ENCODE measurements around the gene NFX1. TPM values are rescaled to one million over a fixed set of nuclear protein-coding genes. Genes with fewer than 3 reads are reported as not detected.

The NFX1 gene
- total RNA-seq, 1 experiment from 2014 or later = 40.0 TPM

DNA sequence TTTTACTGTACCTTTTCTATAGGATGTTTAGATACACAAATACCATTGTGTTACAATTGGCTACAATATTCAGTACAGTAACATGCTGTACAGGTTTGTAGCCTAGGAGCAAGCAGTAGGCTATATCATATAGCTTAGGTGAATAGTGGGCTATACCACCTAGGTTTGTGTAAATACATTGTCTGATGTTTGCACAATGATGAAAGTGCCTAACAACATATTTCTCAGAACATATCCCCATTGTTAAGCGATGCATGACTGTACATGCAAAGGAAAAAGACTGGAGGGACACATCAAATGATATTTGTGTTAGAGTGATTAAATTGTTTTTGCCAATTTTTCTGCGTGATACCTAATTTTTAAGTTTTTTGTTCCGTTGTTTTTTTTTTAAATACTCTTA, 20.2 kb upstream of the NFX1 start:
- intact Hi-C loops (cut with micrococcal nuclease; ENCODE audit: unreplicated experiment) = no loop called here
- Histone ChIP-seq H3K27me3 (replicated peaks; ENCODE audit: insufficient read depth, low read depth, low read length, poor library complexity) (no peaks in the 10 kb centered on the region), H3K9me3 (ENCODE audit: low read depth, low read length, poor library complexity, severe bottlenecking) (no peaks in the 10 kb centered on the region), H3K36me3 (ENCODE audit: insufficient read depth, low read length, poor library complexity, severe bottlenecking) (peaks cover 45% of the 10 kb centered on the region), H3K4me1 (ENCODE audit: insufficient read depth, low read length, poor library complexity, severe bottlenecking) (peaks cover 6% of the 10 kb centered on the region), H3K4me3 (ENCODE audit: low read depth, low read length, poor library complexity, severe bottlenecking) (no peak overlapping the region), H3K27ac (ENCODE audit: low read depth, low read length, poor library complexity, severe bottlenecking) (no peak overlapping the region)
- CTCF ChIA-PET = no interaction called here
- no peak for DNase-seq (ENCODE audit: low spot score)
- POLR2A ChIA-PET (ENCODE audit: low non-redundant PET) = no interaction called here
- TF ChIP-seq EZH2 (IDR thresholded peaks at IDR 0.05; ENCODE audit: borderline replicate concordance, low read depth, low read length, poor library complexity, severe bottlenecking) = no peak
- TF ChIP-seq, protein P1, sequence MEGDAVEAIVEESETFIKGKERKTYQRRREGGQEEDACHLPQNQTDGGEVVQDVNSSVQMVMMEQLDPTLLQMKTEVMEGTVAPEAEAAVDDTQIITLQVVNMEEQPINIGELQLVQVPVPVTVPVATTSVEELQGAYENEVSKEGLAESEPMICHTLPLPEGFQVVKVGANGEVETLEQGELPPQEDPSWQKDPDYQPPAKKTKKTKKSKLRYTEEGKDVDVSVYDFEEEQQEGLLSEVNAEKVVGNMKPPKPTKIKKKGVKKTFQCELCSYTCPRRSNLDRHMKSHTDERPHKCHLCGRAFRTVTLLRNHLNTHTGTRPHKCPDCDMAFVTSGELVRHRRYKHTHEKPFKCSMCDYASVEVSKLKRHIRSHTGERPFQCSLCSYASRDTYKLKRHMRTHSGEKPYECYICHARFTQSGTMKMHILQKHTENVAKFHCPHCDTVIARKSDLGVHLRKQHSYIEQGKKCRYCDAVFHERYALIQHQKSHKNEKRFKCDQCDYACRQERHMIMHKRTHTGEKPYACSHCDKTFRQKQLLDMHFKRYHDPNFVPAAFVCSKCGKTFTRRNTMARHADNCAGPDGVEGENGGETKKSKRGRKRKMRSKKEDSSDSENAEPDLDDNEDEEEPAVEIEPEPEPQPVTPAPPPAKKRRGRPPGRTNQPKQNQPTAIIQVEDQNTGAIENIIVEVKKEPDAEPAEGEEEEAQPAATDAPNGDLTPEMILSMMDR (conservative IDR thresholded peaks at IDR 0.05; ENCODE audit: low read depth, low read length) = no peak
- BruUV-seq (replicated peaks) = no TSS peak

DNA sequence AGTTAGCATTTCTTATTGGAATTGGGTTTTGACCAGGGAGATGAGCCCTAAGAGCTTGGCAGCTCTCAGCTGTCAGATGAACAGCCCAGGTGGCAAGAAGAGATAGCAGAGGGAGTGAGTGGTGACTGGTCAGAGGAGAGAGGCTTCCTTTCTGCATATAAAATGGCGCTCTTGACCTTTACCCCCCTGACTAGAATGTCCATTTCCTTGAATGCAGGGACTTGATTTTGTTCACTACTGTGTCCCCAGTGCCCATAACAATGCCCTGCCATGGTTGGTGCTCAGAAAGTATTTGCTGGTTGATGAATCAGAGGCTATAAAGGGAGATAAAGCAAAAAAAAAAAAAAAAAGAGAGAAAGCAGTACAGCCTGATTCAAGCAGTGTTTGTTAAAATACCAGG, 18.3 kb upstream of the NFX1 start:
- H3K4me1 ChIP-seq (ENCODE audit: insufficient read depth, low read length, poor library complexity, severe bottlenecking) = no peaks in the 10 kb centered on the region
- ChIA-PET POLR2A (ENCODE audit: low non-redundant PET) (no interaction called here), CTCF (no interaction called here)
- intact Hi-C loops (cut with micrococcal nuclease; ENCODE audit: unreplicated experiment) = no loop called here
- BruUV-seq (replicated peaks) = no TSS peak
- no peaks in the 10 kb centered on the region for H3K27me3 ChIP-seq (replicated peaks; ENCODE audit: insufficient read depth, low read depth, low read length, poor library complexity)
- no peak overlapping the region for H3K27ac ChIP-seq (ENCODE audit: low read depth, low read length, poor library complexity, severe bottlenecking)
- DNase-seq (ENCODE audit: low spot score) = no peak
- H3K4me3 ChIP-seq (ENCODE audit: low read depth, low read length, poor library complexity, severe bottlenecking) = no peak overlapping the region
- no peaks in the 10 kb centered on the region for H3K9me3 ChIP-seq (ENCODE audit: low read depth, low read length, poor library complexity, severe bottlenecking)
- H3K36me3 ChIP-seq (ENCODE audit: insufficient read depth, low read length, poor library complexity, severe bottlenecking) = peaks cover 62% of the 10 kb centered on the region
- TF ChIP-seq, protein P1 (conservative IDR thresholded peaks at IDR 0.05; ENCODE audit: low read depth, low read length) = no peak
- no peak for TF ChIP-seq EZH2 (IDR thresholded peaks at IDR 0.05; ENCODE audit: borderline replicate concordance, low read depth, low read length, poor library complexity, severe bottlenecking)

DNA sequence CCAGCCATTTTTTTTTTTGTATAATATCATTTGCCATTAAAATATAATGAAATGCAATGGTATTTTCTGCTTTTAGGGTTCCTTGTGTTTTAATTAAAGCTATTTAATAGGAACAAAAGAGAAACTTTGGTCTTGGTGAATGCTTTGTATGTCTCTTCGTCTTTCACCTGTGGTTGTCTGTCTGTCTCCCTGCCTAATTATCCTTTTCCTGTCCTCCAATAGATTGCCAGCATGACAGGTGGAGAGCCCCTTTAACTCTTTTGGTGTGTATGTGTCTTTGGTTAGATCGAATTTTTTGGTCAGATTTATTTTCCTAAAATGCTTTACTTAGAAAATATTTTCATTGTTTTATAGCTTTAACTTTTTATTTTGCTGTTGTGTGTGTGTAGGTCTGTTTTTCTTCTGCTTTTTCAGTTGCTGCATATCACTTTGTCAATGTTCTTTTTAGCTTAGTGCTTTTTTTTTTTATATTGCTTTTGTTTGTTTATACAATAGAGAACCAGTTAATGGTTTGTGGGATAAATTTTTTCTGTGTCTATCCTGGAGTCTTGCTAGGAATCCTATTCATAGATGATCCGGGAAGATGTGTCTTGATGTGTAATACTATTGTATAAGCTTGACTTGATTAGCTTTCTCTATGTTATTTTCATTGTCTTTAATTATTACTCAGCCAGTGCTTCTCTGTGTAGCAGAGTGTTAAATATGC, 16.9 kb upstream of the NFX1 start:
- no peaks in the 10 kb centered on the region for H3K27me3 ChIP-seq (replicated peaks; ENCODE audit: insufficient read depth, low read depth, low read length, poor library complexity)
- H3K36me3 ChIP-seq (ENCODE audit: insufficient read depth, low read length, poor library complexity, severe bottlenecking) = peaks cover 67% of the 10 kb centered on the region
- BruUV-seq (replicated peaks) = no TSS peak
- H3K4me1 ChIP-seq (ENCODE audit: insufficient read depth, low read length, poor library complexity, severe bottlenecking) = no peaks in the 10 kb centered on the region
- intact Hi-C loops (cut with micrococcal nuclease; ENCODE audit: unreplicated experiment) = no loop called here
- H3K9me3 ChIP-seq (ENCODE audit: low read depth, low read length, poor library complexity, severe bottlenecking) = no peaks in the 10 kb centered on the region
- H3K4me3 ChIP-seq (ENCODE audit: low read depth, low read length, poor library complexity, severe bottlenecking) = no peak overlapping the region
- CTCF ChIA-PET = no interaction called here
- no peak for TF ChIP-seq EZH2 (IDR thresholded peaks at IDR 0.05; ENCODE audit: borderline replicate concordance, low read depth, low read length, poor library complexity, severe bottlenecking)
- TF ChIP-seq, protein P1 (conservative IDR thresholded peaks at IDR 0.05; ENCODE audit: low read depth, low read length) = no peak
- H3K27ac ChIP-seq (ENCODE audit: low read depth, low read length, poor library complexity, severe bottlenecking) = no peak overlapping the region
- POLR2A ChIA-PET (ENCODE audit: low non-redundant PET) = no interaction called here
- no peak for DNase-seq (ENCODE audit: low spot score)
